Left hindlimb (tissue), 1 donor: ENCODE data around the gene POU2F1.
"Not testable (repeated sequence)": the region's sequence is repeated elsewhere in the genome, so short reads cannot be mapped to it uniquely, and the experiment has no call there.

ENCODE experiments used
- DNase-seq: peaks from one replicate; pipeline ENCODE4 v3.0.0-alpha.2; 2018

Gene POU2F1

DNA sequence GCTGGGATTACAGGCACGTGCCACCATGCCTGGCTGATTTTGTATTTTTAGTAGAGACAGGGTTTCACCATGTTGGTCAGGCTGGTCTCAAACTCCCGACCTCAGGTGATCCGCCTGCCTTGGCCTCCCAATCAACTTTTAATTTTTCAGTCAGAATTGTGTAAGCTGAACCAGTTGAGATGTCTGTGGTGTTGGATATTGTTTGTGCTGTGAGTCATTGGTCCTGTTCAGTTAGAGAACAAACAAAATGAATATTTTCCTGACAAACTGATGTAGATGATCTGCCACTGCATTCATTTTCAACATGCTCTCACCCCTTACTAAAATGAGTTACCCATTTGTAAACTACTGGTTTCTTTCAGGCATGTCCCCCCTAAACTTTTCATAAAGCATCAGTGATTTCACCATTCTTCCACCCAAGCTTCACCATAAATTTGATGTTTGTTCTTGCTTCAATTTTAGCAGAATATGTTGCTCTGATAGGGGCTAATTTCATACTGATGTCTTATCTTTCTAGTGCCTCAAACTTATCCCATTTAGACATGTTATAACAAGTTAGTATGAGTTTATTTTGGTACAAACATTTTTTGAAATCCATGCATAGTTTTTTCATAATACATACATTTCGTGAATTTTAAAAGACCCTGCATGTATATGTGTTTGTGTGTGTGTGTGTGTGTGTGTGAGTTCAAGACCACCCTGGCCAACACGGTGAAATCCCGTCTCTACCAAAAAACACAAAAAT, 15.2 kb upstream of the POU2F1 start:
- DNase-seq: not testable (repeated sequence)

DNA sequence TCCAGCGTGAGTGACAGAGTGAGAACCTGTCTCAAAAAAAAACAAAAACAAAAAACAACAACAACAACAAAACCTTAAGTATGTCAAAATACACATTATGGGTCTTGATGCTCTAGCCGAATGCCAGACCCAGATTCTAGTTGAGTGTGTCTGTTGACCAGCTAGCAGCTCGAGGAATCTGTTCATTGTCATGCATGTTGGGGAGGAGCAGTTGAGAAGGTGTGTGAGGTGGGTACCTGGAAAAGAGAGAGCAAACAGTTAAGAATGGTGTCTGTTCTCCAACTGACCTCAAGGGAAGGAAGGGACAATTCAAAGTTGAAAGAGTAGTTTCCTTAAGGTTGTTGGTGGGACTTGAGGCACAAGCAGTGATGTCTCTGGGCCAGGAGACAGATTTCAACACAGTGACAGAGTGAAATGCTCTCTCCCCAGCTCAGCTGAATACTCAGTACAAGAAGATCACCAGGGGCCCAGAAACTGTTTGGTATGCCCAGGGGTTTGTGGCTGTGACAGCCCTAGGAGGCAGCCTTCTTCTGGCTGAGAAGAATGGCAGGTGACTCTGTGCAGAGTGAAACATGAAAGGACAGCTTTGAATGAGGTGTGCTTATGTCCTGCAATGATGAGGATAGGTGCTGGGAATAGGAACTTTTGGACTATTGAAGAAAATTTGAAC, 14.4 kb upstream of the POU2F1 start:
- no peak for DNase-seq

DNA sequence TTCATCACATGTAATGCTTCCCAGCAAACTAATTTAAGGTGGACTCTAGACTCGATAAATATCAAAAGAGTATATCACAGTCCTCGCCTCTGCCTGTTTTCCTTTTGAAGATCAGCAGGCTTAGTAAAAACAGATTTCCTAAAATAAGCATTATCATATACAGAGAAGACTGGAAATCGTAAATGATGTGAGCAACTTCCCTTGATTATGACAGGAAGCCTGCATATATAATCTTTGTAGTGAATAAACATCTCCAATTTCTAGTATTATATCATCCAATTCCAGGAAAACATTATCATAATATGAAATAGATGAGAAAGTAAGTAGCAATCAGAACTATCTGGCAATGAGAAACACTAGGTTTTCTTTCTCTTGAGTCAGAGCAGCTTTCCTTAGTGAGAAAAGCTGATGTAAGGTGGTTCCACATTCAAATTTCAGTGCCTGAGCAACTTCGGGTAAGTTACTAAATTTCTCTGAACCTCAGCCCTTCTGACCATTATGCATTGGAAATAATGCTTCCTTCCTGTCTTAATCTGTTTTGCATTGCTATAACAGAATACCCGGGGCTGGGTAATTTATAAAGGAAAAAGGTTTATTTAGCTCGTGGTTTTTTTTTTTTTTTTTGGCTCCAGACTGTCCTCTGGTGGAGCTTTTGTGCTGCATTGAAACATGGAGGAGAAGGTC, 12.6 kb upstream of the POU2F1 start:
- DNase-seq: no peak

GRCh38 chr1:167208624-167208976, 12.1 kb upstream of the POU2F1 start:
- DNase-seq: no peak

GRCh38 chr1:167209044-167209443, 11.6 kb upstream of the POU2F1 start:
- no peak for DNase-seq

DNA sequence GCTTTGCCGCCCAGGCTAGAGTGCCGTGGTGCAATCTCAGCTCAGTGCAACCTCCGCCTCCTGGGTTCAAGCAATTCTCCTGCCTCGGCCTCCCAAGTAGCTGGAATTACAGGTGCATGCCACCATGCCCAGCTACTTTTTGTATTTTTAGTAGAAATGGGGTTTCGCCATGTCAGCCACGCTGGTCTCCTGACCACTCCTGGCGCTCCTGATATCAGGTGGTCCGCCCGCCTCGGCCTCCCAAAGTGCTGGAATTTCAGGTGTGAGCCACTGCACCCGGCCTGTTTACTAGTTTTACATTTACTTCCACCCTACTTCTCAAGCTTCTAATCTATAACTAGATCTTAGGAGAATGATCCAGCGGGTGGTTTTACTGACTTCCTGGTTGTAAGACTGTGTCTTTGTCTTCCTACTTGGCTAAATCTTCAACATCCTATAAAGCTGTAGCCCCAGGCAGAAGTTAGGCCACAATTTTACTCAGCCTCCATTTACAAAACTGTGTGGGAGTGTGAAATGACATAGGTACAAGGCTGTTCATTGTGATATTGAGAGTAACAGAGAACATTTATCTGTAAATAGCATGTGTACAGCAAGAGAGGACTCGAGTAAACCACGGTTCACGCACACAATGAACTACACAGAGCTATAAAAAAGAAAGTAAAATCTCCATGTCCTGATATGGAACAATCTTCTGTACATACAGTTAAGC, 9.6 kb upstream of the POU2F1 start:
- no peak for DNase-seq

DNA sequence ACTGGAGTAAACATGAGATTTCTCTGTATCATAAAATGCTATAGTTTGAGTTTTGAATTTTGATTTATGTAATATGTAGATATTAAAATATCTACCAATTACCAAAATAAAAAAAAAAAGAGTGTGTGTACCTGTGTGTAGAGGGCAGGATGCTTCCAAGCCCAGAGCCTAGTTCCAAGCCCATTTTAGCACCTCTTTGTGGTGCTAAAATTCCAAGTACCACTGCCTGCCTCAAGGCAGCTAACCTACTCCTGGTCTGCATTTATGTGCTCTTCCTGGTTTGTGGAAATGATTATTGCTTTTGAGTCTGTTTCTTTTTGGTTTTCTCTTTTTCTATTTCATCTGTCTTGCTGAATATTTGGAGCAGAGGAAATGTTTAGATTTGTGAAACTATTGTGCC, 8.7 kb upstream of the POU2F1 start:
- DNase-seq: no peak

DNA sequence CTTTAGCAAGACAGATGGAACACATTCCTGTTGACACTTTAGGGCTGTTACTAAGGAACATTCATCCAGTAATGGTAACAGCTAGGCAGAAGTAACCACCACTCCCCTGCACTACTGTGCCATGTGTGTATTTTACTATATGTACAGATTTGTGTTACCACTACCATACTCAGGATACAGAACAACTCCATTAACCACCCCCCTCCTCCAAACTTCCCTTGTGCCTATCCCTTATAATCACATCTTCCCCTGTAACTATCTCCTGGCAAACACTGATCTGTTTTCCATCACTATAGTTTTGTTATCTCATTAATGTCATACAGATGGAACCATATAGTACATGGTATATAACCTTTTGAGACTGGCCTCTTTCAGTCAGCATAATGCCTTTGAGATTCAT, 3.9 kb upstream of the POU2F1 start:
- DNase-seq: no peak

DNA sequence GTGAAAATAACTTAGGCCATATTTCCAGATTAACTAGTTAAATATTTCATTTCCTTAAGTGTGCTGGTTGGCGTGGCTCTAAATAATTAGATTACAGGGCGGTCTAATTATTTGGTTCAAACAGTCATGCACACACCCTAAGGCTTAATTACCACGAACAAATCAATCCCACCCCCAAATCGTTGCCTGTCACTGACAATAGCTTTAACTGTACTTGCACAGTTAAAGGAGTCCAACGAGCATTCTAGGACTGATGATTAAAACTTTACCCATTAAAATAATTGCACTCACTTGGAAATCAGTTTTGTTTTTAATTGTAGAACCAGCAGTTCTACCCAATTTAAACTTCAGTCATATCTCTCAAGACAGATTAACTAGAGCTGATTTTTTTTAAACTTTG, 1.5 kb upstream of the POU2F1 start:
- no peak for DNase-seq

- peak; percentile 86 for DNase-seq
Observed at GRCh38 chr1:167219646-167220536, 795 bp upstream of the POU2F1 start.

GRCh38 chr1:167221126-167221737, 546 bp downstream of the POU2F1 start:
- peak; percentile 62 for DNase-seq

DNA sequence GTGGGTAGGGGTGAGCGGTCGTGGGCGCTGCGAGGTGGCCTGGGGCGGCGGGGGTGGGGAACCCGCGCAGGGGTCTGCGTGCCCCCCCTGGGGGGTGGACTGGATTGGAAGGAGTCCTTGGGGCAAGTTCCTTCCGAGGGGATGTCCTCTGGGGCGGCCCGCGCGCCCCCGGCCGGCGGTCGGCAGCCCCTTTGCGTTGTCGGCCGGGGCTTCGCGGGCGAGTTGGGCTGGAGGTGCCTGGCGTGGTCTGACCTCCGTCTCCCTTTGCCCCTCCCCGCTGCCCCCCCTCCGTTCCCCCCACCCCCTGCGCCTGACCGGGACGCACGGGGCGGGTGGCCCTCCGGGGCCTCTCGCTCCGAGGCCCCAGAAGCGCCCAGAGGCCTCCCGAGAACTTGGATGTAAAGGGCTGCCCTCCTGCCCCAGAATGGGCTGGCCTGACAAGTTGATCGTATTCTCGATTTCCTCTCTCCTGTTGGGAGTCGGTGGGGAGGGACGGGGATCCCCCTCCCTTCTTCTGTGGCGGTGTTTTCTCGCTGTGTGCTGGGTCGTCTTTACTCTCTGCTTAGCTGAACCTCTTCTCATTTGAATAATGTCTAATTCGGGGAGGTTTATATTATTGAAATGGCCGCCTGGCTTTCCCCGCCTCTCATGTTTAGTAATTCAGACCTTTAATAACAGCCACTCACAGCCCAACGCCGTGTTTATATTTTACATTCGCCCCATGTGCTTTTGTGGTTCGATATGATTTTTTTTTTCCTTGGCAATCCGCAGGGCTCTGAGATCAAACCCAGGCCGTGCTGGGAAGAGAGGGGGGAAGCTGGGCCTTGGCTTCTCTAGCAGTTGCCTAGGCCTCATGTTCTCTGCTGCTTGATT, 1.3 kb downstream of the POU2F1 start:
- DNase-seq: peak; percentile 68

DNA sequence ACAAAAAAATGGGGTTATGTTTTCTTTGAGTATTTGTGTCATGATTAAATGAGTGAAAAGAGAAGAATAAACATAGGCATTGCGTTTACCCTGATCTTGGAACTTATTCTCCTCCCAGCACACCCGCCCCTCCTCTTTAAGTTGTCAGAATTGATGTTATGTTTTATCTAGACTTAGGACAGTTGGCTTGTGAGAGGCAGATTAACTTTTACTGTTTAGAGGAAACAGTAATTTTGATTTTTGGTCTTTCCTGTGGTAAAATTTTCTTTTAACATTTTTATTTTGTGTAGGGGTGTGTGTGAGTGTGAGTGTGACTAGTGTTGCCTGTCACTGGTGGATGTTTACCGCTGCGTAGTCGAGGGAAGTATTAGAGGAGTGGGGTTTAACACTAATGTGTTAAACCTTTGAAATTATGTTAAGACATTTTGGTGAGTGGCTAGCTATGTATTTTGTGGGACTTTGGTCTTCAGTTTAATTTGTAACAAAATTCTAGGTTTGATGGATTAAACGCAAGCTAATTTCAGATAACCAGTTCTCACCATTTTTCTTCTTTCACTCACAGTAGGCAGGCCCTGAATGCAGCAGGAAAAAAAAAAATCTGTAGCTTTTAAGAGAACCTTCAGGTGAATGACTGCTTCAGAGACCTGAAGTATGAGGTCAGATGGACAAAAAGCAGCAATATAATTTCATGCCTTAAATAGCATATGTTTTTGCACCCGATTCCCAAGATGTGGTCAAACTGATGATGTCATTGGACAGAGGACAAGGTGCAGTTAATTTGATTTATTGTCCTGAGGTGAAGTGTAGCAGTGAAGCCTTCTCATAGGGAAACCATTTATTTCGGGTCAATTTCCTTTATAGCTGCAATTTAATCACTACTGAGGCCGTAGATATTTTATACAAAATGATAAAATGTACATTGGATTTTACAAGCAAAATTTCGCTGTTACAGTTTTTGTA, 2.7 kb downstream of the POU2F1 start:
- no peak for DNase-seq

GRCh38 chr1:167224734-167225235, 4.1 kb downstream of the POU2F1 start:
- DNase-seq: not testable (repeated sequence)

GRCh38 chr1:167225920-167226319, 5.2 kb downstream of the POU2F1 start:
- DNase-seq: no peak

- no peak for DNase-seq
Observed at GRCh38 chr1:167227934-167228378, 7.3 kb downstream of the POU2F1 start.

DNA sequence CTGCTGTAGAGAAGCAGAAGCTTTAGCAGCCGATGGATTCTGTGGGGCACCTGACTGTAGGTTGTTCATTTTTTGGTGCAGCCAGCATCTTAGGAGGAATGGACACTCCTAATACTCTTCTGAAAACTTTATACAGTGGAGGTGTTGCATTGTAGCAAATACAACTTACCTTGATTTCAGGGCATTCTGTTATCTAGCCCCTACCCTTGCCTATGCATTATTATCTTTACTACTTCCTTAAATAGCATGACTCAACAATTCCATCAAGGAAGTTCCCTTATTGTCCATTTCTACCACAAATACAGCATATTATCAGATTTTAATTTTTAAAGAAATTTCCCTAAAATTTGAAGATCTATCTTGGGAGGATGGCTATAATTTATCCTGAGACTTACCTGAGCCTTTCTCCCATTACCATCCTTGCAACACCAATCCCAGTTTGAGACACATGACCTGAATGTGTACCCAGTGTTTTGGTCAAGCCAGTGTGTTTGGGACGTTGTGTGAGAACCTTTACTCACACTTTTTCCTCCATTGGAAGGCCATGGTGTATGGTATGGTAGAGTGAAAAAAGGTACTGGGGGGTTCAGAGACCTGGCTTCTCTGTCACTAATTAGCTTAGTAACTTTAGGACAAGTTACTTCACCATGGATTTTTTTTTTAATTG, 9.2 kb downstream of the POU2F1 start:
- no peak for DNase-seq

DNA sequence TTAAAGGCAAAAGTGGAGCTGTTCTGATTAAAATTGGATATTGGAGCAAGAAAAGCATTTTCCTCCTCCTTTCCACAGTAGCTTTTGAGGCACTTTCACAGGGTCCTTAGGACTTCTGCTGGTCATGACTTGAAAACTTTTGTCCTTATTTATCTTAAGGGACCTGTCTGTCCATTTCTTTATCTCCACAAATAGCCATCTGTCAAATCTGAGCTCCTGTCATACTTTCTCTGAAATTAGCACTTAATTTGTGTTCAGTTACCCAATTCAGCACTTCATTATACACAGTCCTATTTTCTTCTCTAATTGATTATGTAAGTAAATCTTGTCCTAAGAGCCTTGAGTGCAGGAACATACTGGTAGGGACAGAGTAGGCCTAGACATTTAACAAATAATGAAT, 9.8 kb downstream of the POU2F1 start:
- DNase-seq: no peak
